ENCODE data around the gene CHD5.
"Not testable (repeated sequence)": the region's sequence is repeated elsewhere in the genome, so short reads cannot be mapped to it uniquely, and the experiment has no call there.

The CHD5 gene

GRCh38 chr1:6083801-6084446 is 96.2 kb downstream of the CHD5 start:
- peak; percentile 52 for DNase-seq (ENCODE audit: low spot score)

GRCh38 chr1:6083385-6083784 is 96.7 kb downstream of the CHD5 start:
- no peak for DNase-seq (ENCODE audit: low spot score)

- DNase-seq (ENCODE audit: low spot score) = no peak
These were observed 97.6 kb downstream of the CHD5 start for GRCh38 chr1:6082430-6082971.

- no peak for DNase-seq (ENCODE audit: low spot score)
These were observed 98.2 kb downstream of the CHD5 start for GRCh38 chr1:6081901-6082300.

GRCh38 chr1:6080469-6080868 is 99.7 kb downstream of the CHD5 start:
- no peak for DNase-seq (ENCODE audit: low spot score)

GRCh38 chr1:6077919-6078318 is 102.2 kb downstream of the CHD5 start:
- no peak for DNase-seq (ENCODE audit: low spot score)

GRCh38 chr1:6077506-6077905 is 102.6 kb downstream of the CHD5 start:
- no peak for DNase-seq (ENCODE audit: low spot score)

- not testable (repeated sequence) for DNase-seq (ENCODE audit: low spot score)
These were observed 103.1 kb downstream of the CHD5 start for GRCh38 chr1:6077061-6077460.

- DNase-seq (ENCODE audit: low spot score) = no peak
These were observed 104.4 kb downstream of the CHD5 start for GRCh38 chr1:6075748-6076147.

GRCh38 chr1:6074192-6074901 is 105.8 kb downstream of the CHD5 start:
- DNase-seq (ENCODE audit: low spot score) = no peak

GRCh38 chr1:6073480-6074053 is 106.6 kb downstream of the CHD5 start:
- DNase-seq (ENCODE audit: low spot score) = no peak

GRCh38 chr1:6072774-6073479 is 107.2 kb downstream of the CHD5 start:
- no peak for DNase-seq (ENCODE audit: low spot score)

GRCh38 chr1:6071219-6071618 is 108.9 kb downstream of the CHD5 start:
- DNase-seq (ENCODE audit: low spot score) = no peak

- DNase-seq (ENCODE audit: low spot score) = no peak
These were observed 109.6 kb downstream of the CHD5 start for GRCh38 chr1:6070450-6070974.

- DNase-seq (ENCODE audit: low spot score) = peak; percentile 45
These were observed 110.5 kb downstream of the CHD5 start for GRCh38 chr1:6069573-6069972.

- no peak for DNase-seq (ENCODE audit: low spot score)
These were observed 111.2 kb downstream of the CHD5 start for GRCh38 chr1:6068932-6069331.

- no peak for DNase-seq (ENCODE audit: low spot score)
These were observed 112.0 kb downstream of the CHD5 start for GRCh38 chr1:6068073-6068472.

GRCh38 chr1:6066680-6067079 is 113.4 kb downstream of the CHD5 start:
- DNase-seq (ENCODE audit: low spot score) = no peak

GRCh38 chr1:6065093-6065858 is 114.8 kb downstream of the CHD5 start:
- no peak for DNase-seq (ENCODE audit: low spot score)

GRCh38 chr1:6063532-6064053 is 116.5 kb downstream of the CHD5 start:
- not testable (repeated sequence) for DNase-seq (ENCODE audit: low spot score)

- DNase-seq (ENCODE audit: low spot score) = no peak
These were observed 117.5 kb downstream of the CHD5 start for GRCh38 chr1:6062670-6063069.
